K562 (cell line): ENCODE results near the gene KRTAP20-3. TPM values are rescaled to one million over a fixed set of nuclear protein-coding genes. Genes with fewer than 3 reads are reported as not detected.

ENCODE experiments used
- polyA plus RNA-seq, 8 experiments: library from polyadenylated mRNA; depleted of rRNA in 4 of 8; stranded (reverse) in 5 of 8; unstranded in 3 of 8; fragments of >200 nt; fragmentation: Nextera tagmentation in 2 of 8; fragmentation: Illumina TruSeq in 1 of 8; extraction: Ambion mirVana in 2 of 8; extraction: Trizol in 1 of 8; gene quantifications; 2 replicates each; pipeline versions ENCODE4 v1.2.1 to v1.2.3, GENCODE V29; 2011 to 2014; ENCODE audit warnings: inconsistent platforms in 1 of 8, missing spikeins in 1 of 8
- small RNA-seq: library from RNA; depleted of rRNA; stranded (forward); fragments of <200 nt; gene quantifications from one replicate; pipeline ENCODE3, GENCODE V24; 2014
- total RNA-seq, 7 experiments: library from RNA; depleted of rRNA in 6 of 7; stranded (reverse); fragments of >200 nt in 6 of 7; fragmentation: Illumina TruSeq in 2 of 7; extraction: Trizol in 2 of 7; gene quantifications; 2 replicates each; pipeline versions ENCODE4 v1.2.1 to v1.2.3, GENCODE V29; 2011 to 2021; ENCODE audit warnings: low replicate concordance in 1 of 7

The KRTAP20-3 gene
- total and polyA plus RNA-seq, 9 of the 15 experiments (the other 6 are each of a cell fraction or from before 2014, with no cell fraction given): not detected

Small RNAs within 50 kb of the gene (small RNA-seq; reads per million reads assigned to genes)
- not detected for gene KRTAP20-1
- gene KRTAP20-3: not detected
- gene KRTAP20-4: not detected
- not detected for gene KRTAP22-1

Other genes starting within 250 kb of the KRTAP20-3 start
Only the 7 nearest of the 25 such genes appear.
- gene KRTAP6-3, start 50.4 kb upstream of the KRTAP20-3 start, total RNA-seq (2014; rRNA removed): 0.23 TPM in 1 of 2 replicates, not detected in the other
- not detected in 2 replicates for gene KRTAP6-3, start 50.4 kb upstream of the KRTAP20-3 start, total RNA-seq (2014; rRNA removed; fragmentation: Illumina TruSeq; extraction: Trizol)
- gene KRTAP6-3, start 50.4 kb upstream of the KRTAP20-3 start, total RNA-seq (2015; rRNA removed; fragmentation: Illumina TruSeq; extraction: Trizol): not detected in 2 replicates
- not detected in 2 replicates for gene KRTAP6-3, start 50.4 kb upstream of the KRTAP20-3 start, total RNA-seq (2021)
- not detected in 2 replicates for gene KRTAP6-3, start 50.4 kb upstream of the KRTAP20-3 start, polyA plus RNA-seq (2011; rRNA removed)
- gene KRTAP6-3, start 50.4 kb upstream of the KRTAP20-3 start, polyA plus RNA-seq (2014; fragmentation: Illumina TruSeq; extraction: Trizol): not detected in 2 replicates
- not detected for gene KRTAP6-3, start 50.4 kb upstream of the KRTAP20-3 start, polyA plus RNA-seq (2014; fragmentation: Nextera tagmentation; extraction: Ambion mirVana)
- not detected in 2 replicates for gene KRTAP6-3, start 50.4 kb upstream of the KRTAP20-3 start, polyA plus RNA-seq (2014; rRNA removed)
- gene KRTAP6-2, start 44.0 kb upstream of the KRTAP20-3 start, total RNA-seq (2014; rRNA removed): not detected in 2 replicates
- gene KRTAP6-2, start 44.0 kb upstream of the KRTAP20-3 start, total RNA-seq (2014; rRNA removed; fragmentation: Illumina TruSeq; extraction: Trizol): not detected in 2 replicates
- not detected in 2 replicates for gene KRTAP6-2, start 44.0 kb upstream of the KRTAP20-3 start, total RNA-seq (2015; rRNA removed; fragmentation: Illumina TruSeq; extraction: Trizol)
- gene KRTAP6-2, start 44.0 kb upstream of the KRTAP20-3 start, total RNA-seq (2021): not detected in 2 replicates
- not detected in 2 replicates for gene KRTAP6-2, start 44.0 kb upstream of the KRTAP20-3 start, polyA plus RNA-seq (2011; rRNA removed)
- gene KRTAP6-2, start 44.0 kb upstream of the KRTAP20-3 start, polyA plus RNA-seq (2014; fragmentation: Illumina TruSeq; extraction: Trizol): not detected in 2 replicates
- not detected for gene KRTAP6-2, start 44.0 kb upstream of the KRTAP20-3 start, polyA plus RNA-seq (2014; fragmentation: Nextera tagmentation; extraction: Ambion mirVana)
- gene KRTAP6-2, start 44.0 kb upstream of the KRTAP20-3 start, polyA plus RNA-seq (2014; rRNA removed): not detected in 2 replicates
- not detected in 2 replicates for gene KRTAP22-1, start 41.8 kb upstream of the KRTAP20-3 start, total RNA-seq (2014; rRNA removed)
- gene KRTAP22-1, start 41.8 kb upstream of the KRTAP20-3 start, total RNA-seq (2014; rRNA removed; fragmentation: Illumina TruSeq; extraction: Trizol): not detected in 2 replicates
- gene KRTAP22-1, start 41.8 kb upstream of the KRTAP20-3 start, total RNA-seq (2015; rRNA removed; fragmentation: Illumina TruSeq; extraction: Trizol): not detected in 2 replicates
- not detected in 2 replicates for gene KRTAP22-1, start 41.8 kb upstream of the KRTAP20-3 start, total RNA-seq (2021)
- gene KRTAP22-1, start 41.8 kb upstream of the KRTAP20-3 start, polyA plus RNA-seq (2011; rRNA removed): not detected in 2 replicates
- not detected in 2 replicates for gene KRTAP22-1, start 41.8 kb upstream of the KRTAP20-3 start, polyA plus RNA-seq (2014; fragmentation: Illumina TruSeq; extraction: Trizol)
- not detected for gene KRTAP22-1, start 41.8 kb upstream of the KRTAP20-3 start, polyA plus RNA-seq (2014; fragmentation: Nextera tagmentation; extraction: Ambion mirVana)
- not detected in 2 replicates for gene KRTAP22-1, start 41.8 kb upstream of the KRTAP20-3 start, polyA plus RNA-seq (2014; rRNA removed)
- gene KRTAP6-1, start 28.9 kb upstream of the KRTAP20-3 start, total RNA-seq (2014; rRNA removed): not detected in 2 replicates
- not detected in 2 replicates for gene KRTAP6-1, start 28.9 kb upstream of the KRTAP20-3 start, total RNA-seq (2014; rRNA removed; fragmentation: Illumina TruSeq; extraction: Trizol)
- gene KRTAP6-1, start 28.9 kb upstream of the KRTAP20-3 start, total RNA-seq (2015; rRNA removed; fragmentation: Illumina TruSeq; extraction: Trizol): not detected in 2 replicates
- gene KRTAP6-1, start 28.9 kb upstream of the KRTAP20-3 start, total RNA-seq (2021): not detected in 2 replicates
- not detected in 2 replicates for gene KRTAP6-1, start 28.9 kb upstream of the KRTAP20-3 start, polyA plus RNA-seq (2011; rRNA removed)
- gene KRTAP6-1, start 28.9 kb upstream of the KRTAP20-3 start, polyA plus RNA-seq (2014; fragmentation: Illumina TruSeq; extraction: Trizol): not detected in 2 replicates
- gene KRTAP6-1, start 28.9 kb upstream of the KRTAP20-3 start, polyA plus RNA-seq (2014; fragmentation: Nextera tagmentation; extraction: Ambion mirVana): not detected
- not detected in 2 replicates for gene KRTAP6-1, start 28.9 kb upstream of the KRTAP20-3 start, polyA plus RNA-seq (2014; rRNA removed)
- not detected in 2 replicates for gene KRTAP20-1, start 26.4 kb upstream of the KRTAP20-3 start, total RNA-seq (2014; rRNA removed)
- not detected in 2 replicates for gene KRTAP20-1, start 26.4 kb upstream of the KRTAP20-3 start, total RNA-seq (2014; rRNA removed; fragmentation: Illumina TruSeq; extraction: Trizol)
- not detected in 2 replicates for gene KRTAP20-1, start 26.4 kb upstream of the KRTAP20-3 start, total RNA-seq (2015; rRNA removed; fragmentation: Illumina TruSeq; extraction: Trizol)
- not detected in 2 replicates for gene KRTAP20-1, start 26.4 kb upstream of the KRTAP20-3 start, total RNA-seq (2021)
- gene KRTAP20-1, start 26.4 kb upstream of the KRTAP20-3 start, polyA plus RNA-seq (2011; rRNA removed): not detected in 2 replicates
- not detected in 2 replicates for gene KRTAP20-1, start 26.4 kb upstream of the KRTAP20-3 start, polyA plus RNA-seq (2014; fragmentation: Illumina TruSeq; extraction: Trizol)
- gene KRTAP20-1, start 26.4 kb upstream of the KRTAP20-3 start, polyA plus RNA-seq (2014; fragmentation: Nextera tagmentation; extraction: Ambion mirVana): not detected
- gene KRTAP20-1, start 26.4 kb upstream of the KRTAP20-3 start, polyA plus RNA-seq (2014; rRNA removed): not detected in 2 replicates
- gene KRTAP20-4, start 22.2 kb upstream of the KRTAP20-3 start, total RNA-seq (2014; rRNA removed): not detected in 2 replicates
- not detected in 2 replicates for gene KRTAP20-4, start 22.2 kb upstream of the KRTAP20-3 start, total RNA-seq (2014; rRNA removed; fragmentation: Illumina TruSeq; extraction: Trizol)
- not detected in 2 replicates for gene KRTAP20-4, start 22.2 kb upstream of the KRTAP20-3 start, total RNA-seq (2015; rRNA removed; fragmentation: Illumina TruSeq; extraction: Trizol)
- not detected in 2 replicates for gene KRTAP20-4, start 22.2 kb upstream of the KRTAP20-3 start, total RNA-seq (2021)
- not detected in 2 replicates for gene KRTAP20-4, start 22.2 kb upstream of the KRTAP20-3 start, polyA plus RNA-seq (2011; rRNA removed)
- not detected in 2 replicates for gene KRTAP20-4, start 22.2 kb upstream of the KRTAP20-3 start, polyA plus RNA-seq (2014; fragmentation: Illumina TruSeq; extraction: Trizol)
- gene KRTAP20-4, start 22.2 kb upstream of the KRTAP20-3 start, polyA plus RNA-seq (2014; fragmentation: Nextera tagmentation; extraction: Ambion mirVana): not detected
- not detected in 2 replicates for gene KRTAP20-4, start 22.2 kb upstream of the KRTAP20-3 start, polyA plus RNA-seq (2014; rRNA removed)
- gene KRTAP20-2, start 7.7 kb upstream of the KRTAP20-3 start, total RNA-seq (2014; rRNA removed): not detected in 2 replicates
- gene KRTAP20-2, start 7.7 kb upstream of the KRTAP20-3 start, total RNA-seq (2014; rRNA removed; fragmentation: Illumina TruSeq; extraction: Trizol): not detected in 2 replicates
- gene KRTAP20-2, start 7.7 kb upstream of the KRTAP20-3 start, total RNA-seq (2015; rRNA removed; fragmentation: Illumina TruSeq; extraction: Trizol): not detected in 2 replicates
- not detected in 2 replicates for gene KRTAP20-2, start 7.7 kb upstream of the KRTAP20-3 start, total RNA-seq (2021)
- not detected in 2 replicates for gene KRTAP20-2, start 7.7 kb upstream of the KRTAP20-3 start, polyA plus RNA-seq (2011; rRNA removed)
- gene KRTAP20-2, start 7.7 kb upstream of the KRTAP20-3 start, polyA plus RNA-seq (2014; fragmentation: Illumina TruSeq; extraction: Trizol): not detected in 2 replicates
- not detected for gene KRTAP20-2, start 7.7 kb upstream of the KRTAP20-3 start, polyA plus RNA-seq (2014; fragmentation: Nextera tagmentation; extraction: Ambion mirVana)
- gene KRTAP20-2, start 7.7 kb upstream of the KRTAP20-3 start, polyA plus RNA-seq (2014; rRNA removed): not detected in 2 replicates